GM21515 (cell line): ENCODE measurements around the gene C1orf116.
A peak's percentile ranks its signal among the peaks of the same experiment; 100 is the strongest.
"Not testable (repeated sequence)": the region's sequence is repeated elsewhere in the genome, so short reads cannot be mapped to it uniquely, and the experiment has no call there.

Source experiments
- ATAC-seq: cut with Tn5 transposase; IDR thresholded peaks from one replicate; pipeline ENCODE4 v1.9.1; 2021; ENCODE audit not compliant: unreplicated experiment

C1orf116 gene

GRCh38 chr1:207059881-207060280 is 27.3 kb upstream of the C1orf116 start:
- no peak for ATAC-seq

DNA sequence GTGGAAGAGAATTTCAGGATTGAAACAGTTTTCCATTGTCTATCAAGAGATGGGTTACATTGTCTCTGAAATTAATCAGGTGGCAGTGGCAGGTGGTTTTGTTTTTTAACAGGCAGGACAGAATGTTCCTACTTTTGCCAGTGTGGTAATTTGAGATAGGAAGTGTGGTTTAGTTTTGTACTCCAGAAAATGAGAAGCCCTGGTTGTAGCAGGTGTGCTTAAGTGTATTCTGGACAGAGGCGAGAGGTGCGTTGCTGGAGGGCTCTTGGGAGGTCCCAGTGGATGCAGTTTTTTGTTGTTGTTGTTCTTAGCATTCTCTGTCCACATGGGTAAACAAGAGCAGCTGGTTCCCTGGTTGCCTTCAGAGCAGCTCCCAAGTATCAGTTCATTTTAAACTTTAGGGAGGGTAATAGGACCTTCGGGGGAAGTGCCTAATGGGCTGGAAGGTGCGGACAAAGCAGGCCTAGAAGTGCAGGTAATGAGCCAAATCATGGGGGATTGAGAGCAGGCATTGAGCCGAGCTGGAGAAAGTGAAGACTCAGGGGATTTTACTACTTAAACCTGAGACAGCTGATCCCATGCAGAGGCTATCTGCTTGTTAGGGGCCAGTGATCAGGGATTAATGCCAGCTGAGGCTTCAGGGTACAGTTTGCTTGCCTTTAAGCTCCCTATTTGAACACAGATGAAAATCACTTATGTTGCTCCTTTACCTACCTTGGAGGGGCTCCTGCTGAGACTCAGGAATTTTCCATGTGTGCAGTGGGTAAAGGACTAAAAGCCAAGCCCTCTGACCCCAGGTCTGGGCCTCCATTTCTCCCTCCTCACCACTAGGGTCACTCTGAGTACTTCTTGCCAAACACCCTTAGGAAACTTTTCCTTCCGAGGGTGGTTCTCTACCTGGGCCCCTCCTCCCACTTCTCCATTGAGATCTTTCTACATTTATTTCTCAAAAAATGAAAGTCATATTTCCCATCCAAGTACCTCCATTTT is 26.6 kb upstream of the C1orf116 start:
- ATAC-seq: no peak

DNA sequence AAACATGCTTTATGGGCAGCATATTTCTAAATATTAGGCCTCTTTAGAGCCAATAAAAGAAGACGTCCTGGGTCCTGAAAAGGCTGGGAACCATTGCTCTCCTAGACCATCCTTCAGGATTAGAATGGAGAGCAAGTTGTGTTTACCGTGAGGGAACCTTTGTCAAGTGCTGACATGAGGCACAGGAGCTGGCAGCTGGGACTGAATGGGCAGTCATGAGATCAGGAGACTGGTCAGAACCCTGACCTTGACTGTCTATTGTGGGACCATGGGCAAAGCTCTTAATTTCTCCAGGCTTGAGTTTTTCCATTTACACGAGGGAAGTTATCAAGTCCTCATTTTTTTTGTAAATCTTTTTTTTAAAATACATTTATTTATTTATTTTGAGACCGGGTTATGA is 25.7 kb upstream of the C1orf116 start:
- no peak for ATAC-seq

DNA sequence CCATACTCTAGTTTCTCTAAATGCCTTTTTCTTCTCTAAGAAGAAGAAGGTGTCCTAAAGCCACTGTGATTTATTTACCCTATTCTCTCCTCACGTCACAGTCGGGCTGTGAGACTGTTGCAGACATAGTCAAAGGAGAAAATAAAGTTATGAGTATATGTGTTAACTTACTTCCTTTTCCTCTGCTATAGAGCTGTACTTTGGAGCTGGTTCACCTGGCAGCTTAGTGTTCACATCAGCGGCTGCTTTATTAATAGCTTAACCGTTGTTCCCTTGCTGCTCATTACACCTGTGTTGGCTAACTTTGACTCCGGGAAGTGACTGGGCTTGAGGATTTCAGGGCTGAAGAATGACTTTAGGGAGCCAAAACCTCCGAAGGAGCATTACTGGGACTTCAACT is 24.1 kb upstream of the C1orf116 start:
- no peak for ATAC-seq

- ATAC-seq: no peak
Measured at GRCh38 chr1:207055386-207056001, 22.9 kb upstream of the C1orf116 start.

GRCh38 chr1:207054491-207054890 is 21.9 kb upstream of the C1orf116 start:
- ATAC-seq: no peak

DNA sequence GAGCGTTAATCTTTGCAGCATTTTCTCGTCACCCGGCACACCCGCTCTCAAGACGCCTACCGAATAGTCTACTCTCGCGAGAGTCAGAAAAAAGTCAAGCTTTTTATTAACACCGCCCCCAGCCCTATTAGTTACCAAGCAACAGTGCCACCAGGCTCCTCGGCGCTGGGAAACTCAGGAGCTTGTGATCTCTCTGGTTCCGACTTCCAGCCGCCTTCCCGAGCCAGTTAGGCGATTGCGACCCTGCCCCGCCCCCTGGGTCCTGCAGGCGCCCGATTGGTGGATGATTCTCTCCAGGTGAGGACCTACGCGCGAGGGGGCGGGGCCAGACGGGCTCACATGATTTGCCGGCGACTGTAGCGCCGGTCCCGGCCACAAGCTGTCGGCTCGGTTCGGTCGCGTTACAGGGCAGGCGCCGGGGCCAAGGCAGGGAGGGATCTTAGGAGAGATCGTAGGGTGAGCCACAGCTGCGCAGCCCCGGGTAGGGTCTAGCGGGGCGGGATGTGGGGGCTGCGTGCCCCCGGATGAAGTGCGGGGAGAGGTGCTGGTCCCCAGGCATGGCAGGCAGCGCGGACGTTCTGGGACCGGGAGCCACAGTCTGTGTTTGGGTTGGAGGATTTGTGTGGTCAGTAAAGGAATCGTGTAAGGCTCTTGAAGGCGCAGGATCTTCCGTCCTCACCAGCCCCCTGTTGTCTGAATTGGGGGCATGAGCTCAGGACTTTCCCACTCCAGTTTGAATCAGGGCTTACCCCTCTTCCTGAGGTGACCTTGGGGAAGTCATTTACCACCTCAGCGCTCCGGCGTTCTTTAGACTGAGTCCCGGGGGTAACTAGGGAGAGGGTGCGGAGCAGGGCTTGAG is 20.6 kb upstream of the C1orf116 start, which contains the start of gene PFKFB2:
Gene PFKFB2, plus strand, starts transcription at position 365 of the 859 bp plus-strand sequence. CDS start 1,443 bp downstream, outside the sequence.
- peak; percentile 77 for ATAC-seq

GRCh38 chr1:207051191-207051943 is 18.8 kb upstream of the C1orf116 start, which contains the start of gene YOD1:
TSS of gene YOD1 (minus strand) at chr1:207051208. CDS start at chr1:207051030, 178 bp downstream.
- no peak for ATAC-seq

DNA sequence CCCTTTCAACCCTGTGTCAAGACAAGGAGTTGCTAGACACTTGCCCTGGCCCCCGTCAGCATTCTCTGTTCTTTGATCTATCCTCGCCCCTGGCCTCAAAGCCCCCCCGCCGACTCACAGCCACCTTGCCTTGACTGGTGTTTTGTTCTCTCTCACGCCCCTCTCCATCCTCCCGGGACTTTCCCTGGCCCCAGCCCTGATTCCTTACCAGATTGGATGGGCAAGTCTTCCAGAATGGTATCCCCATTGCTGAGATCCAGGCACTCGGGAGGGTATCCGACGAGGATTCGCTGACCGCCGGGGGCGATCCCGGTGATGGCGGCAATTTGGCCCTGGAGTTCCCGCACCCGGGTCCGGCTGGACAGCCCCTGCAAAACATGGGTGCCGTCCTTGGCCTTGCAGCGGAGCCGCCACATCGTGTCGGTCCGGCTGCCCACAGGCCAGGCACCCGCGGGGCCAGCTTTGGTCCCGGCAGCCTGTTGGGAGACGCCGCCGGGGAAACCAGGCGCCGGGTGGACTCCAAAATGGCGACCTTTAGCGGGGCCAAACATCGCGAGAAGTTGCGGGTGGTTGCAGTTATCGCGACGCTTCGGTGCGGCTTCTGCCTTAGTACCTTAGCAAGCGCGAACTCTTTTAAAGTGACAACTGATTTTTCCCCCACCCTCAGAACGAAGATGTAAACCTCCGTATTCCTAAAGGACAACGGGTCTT is 18.1 kb upstream of the C1orf116 start:
- ATAC-seq: peak; percentile 47

- ATAC-seq: peak; percentile 41
Measured at GRCh38 chr1:207049974-207050391, 17.4 kb upstream of the C1orf116 start.

DNA sequence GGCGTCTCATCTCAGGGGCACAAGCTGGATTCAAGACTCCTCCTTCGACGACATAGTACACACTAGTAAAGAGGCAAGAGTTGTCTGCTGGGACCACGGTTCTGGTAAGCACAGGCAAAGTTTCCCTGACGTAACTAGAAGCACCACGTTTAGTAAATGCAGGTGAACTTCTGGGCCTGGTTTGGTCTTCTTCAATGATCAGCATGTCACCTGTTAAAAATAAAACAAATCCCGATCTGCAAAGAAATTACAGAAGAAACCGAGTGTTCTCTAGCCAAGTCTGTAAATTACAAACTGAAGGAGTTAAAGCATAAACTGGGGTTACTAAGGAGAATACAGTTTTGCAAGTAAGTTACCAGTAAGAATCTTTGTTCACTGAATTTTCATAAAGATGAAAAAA is 17.0 kb upstream of the C1orf116 start:
- no peak for ATAC-seq

DNA sequence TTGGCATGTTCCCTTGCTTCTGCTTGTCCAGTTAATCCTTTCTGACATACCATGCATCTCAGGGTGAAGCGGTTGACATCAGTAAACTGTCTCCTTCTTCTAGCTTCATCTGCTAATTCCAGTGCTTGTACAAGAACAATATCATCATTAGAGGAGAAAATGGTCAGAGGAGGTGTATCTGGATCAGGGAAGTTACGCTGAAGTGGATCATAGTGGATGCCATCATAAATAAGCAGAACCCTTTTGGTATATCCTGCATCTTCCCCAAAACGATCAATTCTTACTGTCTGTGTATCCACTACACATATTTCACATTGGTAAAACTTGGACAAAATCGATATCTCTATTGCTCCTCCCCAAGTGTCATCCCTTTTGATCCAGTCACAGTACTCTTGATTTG is 16.5 kb upstream of the C1orf116 start:
- no peak for ATAC-seq

- ATAC-seq: no peak
Measured at GRCh38 chr1:207048041-207048440, 15.5 kb upstream of the C1orf116 start.

GRCh38 chr1:207047505-207047904 is 14.9 kb upstream of the C1orf116 start:
- ATAC-seq: no peak

- no peak for ATAC-seq
Measured at GRCh38 chr1:207045453-207045852, 12.9 kb upstream of the C1orf116 start.

DNA sequence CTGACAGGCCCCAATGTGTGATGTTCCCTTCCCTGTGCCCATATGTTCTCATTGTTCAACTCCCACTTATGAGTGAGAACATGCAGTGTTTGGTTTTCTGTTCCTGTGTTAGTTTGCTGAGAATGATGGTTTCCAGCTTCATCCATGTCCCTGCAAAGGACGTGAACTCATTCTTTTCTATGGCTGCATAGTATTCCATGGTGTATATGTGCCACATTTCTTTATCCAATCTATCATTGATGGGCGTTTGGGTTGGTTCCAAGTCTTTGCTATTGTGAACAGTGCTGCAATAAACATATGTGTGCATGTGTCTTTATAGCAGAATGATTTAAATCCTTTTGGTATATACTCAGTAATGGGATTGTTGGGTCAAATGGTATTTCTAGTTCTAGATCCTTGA is 8.8 kb upstream of the C1orf116 start:
- not testable (repeated sequence) for ATAC-seq

- no peak for ATAC-seq
Measured at GRCh38 chr1:207040181-207040533, 7.6 kb upstream of the C1orf116 start.

- ATAC-seq: no peak
Measured at GRCh38 chr1:207039380-207040180, 7.0 kb upstream of the C1orf116 start.

- ATAC-seq: no peak
Measured at GRCh38 chr1:207036865-207037264, 4.3 kb upstream of the C1orf116 start.
